ENCODE results near the gene PARVA. TPM values are rescaled to one million over a fixed set of nuclear protein-coding genes. Genes with fewer than 3 reads are reported as not detected.

The PARVA gene
- total RNA-seq, 1 experiment from 2014 or later: 31.5 TPM

DNA sequence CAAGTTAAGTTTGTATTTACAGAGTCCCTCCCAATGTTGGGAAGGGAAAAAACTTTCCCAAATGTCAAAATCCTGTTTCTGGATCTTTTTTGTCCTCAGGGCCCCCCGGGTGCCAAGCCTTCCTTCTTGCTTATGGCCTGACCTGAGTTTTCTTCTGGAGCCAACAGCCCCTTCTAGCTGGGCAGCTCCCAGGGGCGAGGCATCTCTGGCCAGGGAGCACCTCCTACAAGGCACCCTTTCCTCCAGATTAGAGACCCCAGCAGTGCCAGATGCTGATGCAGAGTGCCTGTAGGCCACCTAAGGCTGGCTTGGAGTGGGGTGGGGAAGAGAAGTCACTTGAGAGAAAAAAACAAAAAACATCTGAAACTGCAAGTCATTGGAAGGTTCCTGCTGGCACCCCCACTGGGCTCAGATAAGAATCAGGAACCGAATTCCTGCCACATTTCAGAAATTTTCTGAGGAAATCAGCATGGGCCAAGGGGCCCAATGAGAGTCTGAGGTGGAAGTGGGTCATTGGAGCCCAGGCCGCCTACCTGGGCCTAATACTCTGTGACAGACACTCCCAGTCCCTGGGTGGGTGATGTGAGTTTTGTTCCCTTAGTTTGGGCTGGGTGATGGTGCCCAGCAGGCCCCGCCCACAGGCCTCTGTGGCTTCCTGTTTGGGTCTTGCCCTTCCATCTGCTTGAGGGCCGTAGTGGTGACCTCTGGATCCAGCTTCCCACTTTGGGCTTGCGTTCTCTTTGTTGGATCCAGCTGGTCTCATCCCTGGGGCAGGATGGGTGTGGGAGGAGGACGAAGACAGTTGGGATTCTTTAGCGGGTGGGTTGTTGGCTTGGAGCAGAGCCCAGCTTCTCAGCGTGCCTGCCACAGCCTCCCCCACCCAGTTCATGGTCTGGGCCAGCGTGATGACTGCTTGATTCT, 40.6 kb downstream of the PARVA start:
- Histone ChIP-seq H3K9me2 (ENCODE audit: insufficient read depth) (no peaks in the 10 kb centered on the region), H3K27ac (no peak overlapping the region), H3F3A (ENCODE audit: insufficient read depth, low read depth) (no peaks in the 10 kb centered on the region), H3K4me1 (replicated peaks; ENCODE audit: insufficient read depth) (no peaks in the 10 kb centered on the region), H3K79me2 (ENCODE audit: low read depth) (no peaks in the 10 kb centered on the region), H3K4me2 (no peak overlapping the region), H3K9me3 (ENCODE audit: insufficient read depth, low read depth) (no peaks in the 10 kb centered on the region; the same call in 1 of the 2 replicates), H2AFZ (no peak overlapping the region), H3K36me3 (ENCODE audit: low read depth) (no peaks in the 10 kb centered on the region), H4K20me1 (ENCODE audit: insufficient read depth) (no peaks in the 10 kb centered on the region), H3K27me3 (ENCODE audit: insufficient read depth, low read depth) (no peaks in the 10 kb centered on the region), H3K4me3 (no peak overlapping the region)
- intact Hi-C loops (cut with micrococcal nuclease; ENCODE audit: unreplicated experiment): loop anchor here (10.0 kb wide), 1 partner anchor 477 kb away; no protein-coding TSS in a partner anchor
- ChIA-PET POLR2A (ENCODE audit: unreplicated experiment) (interaction anchor here (0.6 kb wide), 1 partner anchor 42 kb away, joined by 3 read pairs; no protein-coding TSS in a partner anchor), CTCF (no interaction called here)
- TF ChIP-seq EZH2 (IDR thresholded peaks at IDR 0.05; ENCODE audit: low read depth): no peak
- TF ChIP-seq, protein P1, sequence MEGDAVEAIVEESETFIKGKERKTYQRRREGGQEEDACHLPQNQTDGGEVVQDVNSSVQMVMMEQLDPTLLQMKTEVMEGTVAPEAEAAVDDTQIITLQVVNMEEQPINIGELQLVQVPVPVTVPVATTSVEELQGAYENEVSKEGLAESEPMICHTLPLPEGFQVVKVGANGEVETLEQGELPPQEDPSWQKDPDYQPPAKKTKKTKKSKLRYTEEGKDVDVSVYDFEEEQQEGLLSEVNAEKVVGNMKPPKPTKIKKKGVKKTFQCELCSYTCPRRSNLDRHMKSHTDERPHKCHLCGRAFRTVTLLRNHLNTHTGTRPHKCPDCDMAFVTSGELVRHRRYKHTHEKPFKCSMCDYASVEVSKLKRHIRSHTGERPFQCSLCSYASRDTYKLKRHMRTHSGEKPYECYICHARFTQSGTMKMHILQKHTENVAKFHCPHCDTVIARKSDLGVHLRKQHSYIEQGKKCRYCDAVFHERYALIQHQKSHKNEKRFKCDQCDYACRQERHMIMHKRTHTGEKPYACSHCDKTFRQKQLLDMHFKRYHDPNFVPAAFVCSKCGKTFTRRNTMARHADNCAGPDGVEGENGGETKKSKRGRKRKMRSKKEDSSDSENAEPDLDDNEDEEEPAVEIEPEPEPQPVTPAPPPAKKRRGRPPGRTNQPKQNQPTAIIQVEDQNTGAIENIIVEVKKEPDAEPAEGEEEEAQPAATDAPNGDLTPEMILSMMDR (conservative IDR thresholded peaks at IDR 0.05): no peak
- no TSS peak for BruUV-seq (replicated peaks)
- DNase-seq: peak in 1 of 2 experiments; percentile 29

- Histone ChIP-seq H3K9me3 (ENCODE audit: insufficient read depth, low read depth) (no peaks in the 10 kb centered on the region), H3K79me2 (ENCODE audit: low read depth) (no peaks in the 10 kb centered on the region), H3K9me2 (ENCODE audit: insufficient read depth) (no peaks in the 10 kb centered on the region), H3K4me3 (no peak overlapping the region), H3K4me2 (no peak overlapping the region), H3K4me1 (replicated peaks; ENCODE audit: insufficient read depth) (no peaks in the 10 kb centered on the region), H3K27ac (no peak overlapping the region), H2AFZ (no peak overlapping the region), H3F3A (ENCODE audit: insufficient read depth, low read depth) (no peaks in the 10 kb centered on the region), H3K36me3 (ENCODE audit: low read depth) (no peaks in the 10 kb centered on the region), H4K20me1 (ENCODE audit: insufficient read depth) (no peaks in the 10 kb centered on the region), H3K27me3 (ENCODE audit: insufficient read depth, low read depth) (no peaks in the 10 kb centered on the region)
- TF ChIP-seq EZH2 (IDR thresholded peaks at IDR 0.05; ENCODE audit: low read depth): no peak
- TF ChIP-seq, protein P1 (conservative IDR thresholded peaks at IDR 0.05): no peak
- POLR2A ChIA-PET (ENCODE audit: unreplicated experiment): no interaction called here
- CTCF ChIA-PET: no interaction called here
- BruUV-seq (replicated peaks): no TSS peak
- intact Hi-C loops (cut with micrococcal nuclease; ENCODE audit: unreplicated experiment): no loop called here
- no peak for DNase-seq
Measured at GRCh38 chr11:12420040-12420439, 42.7 kb downstream of the PARVA start.

- Histone ChIP-seq H3K36me3 (ENCODE audit: low read depth) (no peaks in the 10 kb centered on the region), H3F3A (ENCODE audit: insufficient read depth, low read depth) (no peaks in the 10 kb centered on the region), H3K4me3 (no peak overlapping the region), H3K9me2 (ENCODE audit: insufficient read depth) (no peaks in the 10 kb centered on the region), H4K20me1 (ENCODE audit: insufficient read depth) (no peaks in the 10 kb centered on the region), H3K79me2 (ENCODE audit: low read depth) (no peaks in the 10 kb centered on the region), H2AFZ (no peak overlapping the region), H3K4me2 (no peak overlapping the region), H3K27me3 (ENCODE audit: insufficient read depth, low read depth) (no peaks in the 10 kb centered on the region), H3K4me1 (replicated peaks; ENCODE audit: insufficient read depth) (no peaks in the 10 kb centered on the region), H3K27ac (no peak overlapping the region), H3K9me3 (ENCODE audit: insufficient read depth, low read depth) (no peaks in the 10 kb centered on the region)
- TF ChIP-seq, protein P1 (conservative IDR thresholded peaks at IDR 0.05): no peak
- no peak for TF ChIP-seq EZH2 (IDR thresholded peaks at IDR 0.05; ENCODE audit: low read depth)
- ChIA-PET POLR2A (ENCODE audit: unreplicated experiment) (interaction anchor here (0.6 kb wide), 1 partner anchor 492 kb away, joined by 5 read pairs; no protein-coding TSS in a partner anchor), CTCF (no interaction called here)
- intact Hi-C loops (cut with micrococcal nuclease; ENCODE audit: unreplicated experiment): no loop called here
- no TSS peak for BruUV-seq (replicated peaks)
- no peak for DNase-seq
Measured at GRCh38 chr11:12420706-12421105, 43.3 kb downstream of the PARVA start.
